OCI-M2 (cell line): ENCODE measurements around the gene LRRC7.

Source experiments
- DNase-seq: peaks from one replicate; lab custom pipeline; 2025; ENCODE audit not compliant: unreplicated experiment; lab: John Stamatoyannopoulos, UW

The LRRC7 gene

DNA sequence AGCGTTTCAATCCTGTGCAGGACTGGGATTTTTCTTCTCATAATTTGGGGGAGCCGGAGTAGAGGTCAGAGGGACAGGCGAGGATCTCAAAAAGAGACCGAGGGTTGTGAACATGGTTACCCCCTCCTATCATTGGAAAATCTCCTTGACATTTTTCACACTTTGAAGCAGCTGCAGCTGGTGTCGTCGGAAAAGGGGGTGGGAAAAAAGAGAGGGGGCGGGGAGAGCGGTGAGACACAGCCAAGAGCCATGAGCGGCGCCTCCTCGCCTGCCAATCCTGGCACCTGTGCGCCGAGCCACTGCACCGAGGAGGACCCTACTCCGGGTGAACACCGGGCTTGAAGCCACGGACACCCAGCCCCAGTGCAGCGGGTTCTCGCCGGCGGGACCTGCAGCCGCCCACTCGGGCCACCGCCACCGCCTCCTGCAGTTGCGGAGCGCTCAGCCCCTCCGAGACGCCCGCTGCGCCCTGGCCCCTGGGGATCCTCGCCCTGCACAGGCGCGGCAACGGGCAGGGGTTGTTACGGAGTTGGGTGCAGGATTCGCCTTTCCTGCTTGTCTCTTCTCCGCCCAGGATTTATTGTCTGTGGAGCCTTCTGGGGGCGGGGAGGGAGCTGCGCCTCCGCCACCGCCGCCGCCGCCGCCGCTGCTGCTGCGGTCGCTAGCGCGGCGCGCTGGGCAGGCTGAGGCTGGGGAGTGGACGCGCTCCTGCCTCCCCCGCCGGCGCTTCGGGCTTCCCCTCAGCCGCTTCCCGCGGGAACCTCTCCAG lies at the start of gene LRRC7:
Gene LRRC7, plus strand, starts transcription at position 271 of the 769 bp plus-strand sequence. CDS start 718 bp downstream, outside the sequence.
- no peak for DNase-seq

DNA sequence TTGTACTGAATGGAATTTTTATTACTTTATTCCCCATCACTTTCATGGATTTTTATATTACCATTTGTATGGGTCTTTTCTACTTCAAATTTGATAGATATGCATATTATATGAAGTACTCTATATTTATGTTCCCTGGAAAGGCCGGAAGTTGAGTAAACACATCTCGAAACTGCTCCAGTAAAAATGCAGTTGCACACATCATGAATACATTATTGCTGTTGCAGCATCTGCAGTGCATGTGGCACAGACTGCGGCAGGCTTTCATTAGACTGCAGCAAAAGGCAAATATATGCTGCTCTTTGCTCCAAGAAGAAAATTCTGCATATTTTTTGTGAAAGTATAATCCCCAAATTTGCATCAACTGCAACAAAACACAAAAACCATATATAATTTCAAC lies 48.7 kb upstream of the LRRC7 start:
- no peak for DNase-seq

DNA sequence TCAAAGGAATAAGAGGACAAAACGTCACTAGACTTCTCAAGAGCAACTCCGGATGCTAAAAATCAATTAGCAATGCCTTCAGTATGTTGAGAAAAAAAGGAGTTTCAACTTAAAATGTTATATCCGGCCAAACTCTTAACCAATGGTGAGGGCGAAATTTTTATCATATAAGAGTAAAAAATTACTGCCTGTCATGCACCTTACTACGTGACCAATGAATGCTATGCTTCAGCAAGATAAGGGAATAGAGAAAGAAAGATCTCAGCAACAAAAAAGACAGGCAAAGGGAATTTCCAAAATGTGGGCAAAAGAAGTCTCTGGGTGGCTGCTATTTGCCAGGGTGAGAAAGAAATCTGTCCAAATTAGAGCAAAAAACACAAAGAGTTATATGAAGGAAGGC lies 47.4 kb upstream of the LRRC7 start:
- no peak for DNase-seq

DNA sequence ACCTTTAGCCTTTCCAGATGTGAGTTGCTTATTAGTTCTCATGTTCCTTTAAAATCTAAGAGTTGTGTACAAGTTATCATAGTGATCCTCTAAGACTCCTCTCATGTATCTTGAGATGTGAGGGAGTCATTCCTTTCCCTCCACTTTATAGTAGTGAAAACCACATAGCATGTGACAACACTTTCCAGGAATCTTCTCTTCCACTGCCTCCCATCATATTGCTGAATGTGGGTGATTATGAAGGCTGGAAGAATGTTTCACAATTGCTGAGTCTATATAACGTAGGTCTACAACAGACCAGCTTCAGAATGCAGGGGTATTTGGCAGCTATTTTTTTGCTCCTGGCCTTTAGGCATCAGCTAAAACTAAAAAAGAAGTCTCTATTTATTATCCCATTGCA lies 44.7 kb upstream of the LRRC7 start:
- DNase-seq, result no peak

DNA sequence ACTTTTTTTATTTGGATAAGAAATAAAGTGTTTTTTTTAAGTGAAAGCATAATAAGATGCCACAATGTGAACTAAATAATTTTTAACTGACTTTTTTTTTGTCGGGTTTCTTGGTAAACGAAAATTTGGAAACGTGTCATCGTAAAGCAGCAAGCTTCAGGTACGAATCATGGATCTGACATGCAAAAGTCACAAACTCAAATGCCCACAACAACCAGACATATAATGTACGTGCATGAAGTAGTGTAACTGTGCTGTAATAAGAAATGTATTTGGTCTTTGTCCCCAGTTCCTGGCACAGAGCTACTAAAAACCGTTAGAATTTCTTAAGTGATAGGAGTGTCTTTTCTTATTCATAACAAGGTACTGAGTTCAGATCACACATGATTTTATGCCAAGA lies 44.3 kb upstream of the LRRC7 start:
- DNase-seq, result no peak

DNA sequence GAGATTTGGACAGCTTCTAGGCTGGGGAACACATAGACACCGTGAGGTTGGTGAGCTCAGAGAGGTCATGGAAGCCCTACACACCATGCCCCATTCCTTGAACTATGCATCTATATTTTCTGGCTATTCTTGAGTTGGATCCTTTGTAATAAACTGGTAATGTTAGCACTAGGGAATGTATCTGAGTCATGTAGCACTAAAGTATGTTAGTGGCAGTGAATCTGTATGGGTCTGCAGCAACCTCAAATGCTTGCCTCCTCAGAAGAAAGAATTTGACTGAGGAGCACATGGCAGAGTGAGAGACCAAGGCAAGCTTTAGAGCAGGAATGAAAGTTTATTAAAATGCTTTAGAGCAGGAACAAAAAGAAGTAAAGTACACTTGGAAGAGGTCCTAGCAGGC lies 43.7 kb upstream of the LRRC7 start:
- no peak for DNase-seq

DNA sequence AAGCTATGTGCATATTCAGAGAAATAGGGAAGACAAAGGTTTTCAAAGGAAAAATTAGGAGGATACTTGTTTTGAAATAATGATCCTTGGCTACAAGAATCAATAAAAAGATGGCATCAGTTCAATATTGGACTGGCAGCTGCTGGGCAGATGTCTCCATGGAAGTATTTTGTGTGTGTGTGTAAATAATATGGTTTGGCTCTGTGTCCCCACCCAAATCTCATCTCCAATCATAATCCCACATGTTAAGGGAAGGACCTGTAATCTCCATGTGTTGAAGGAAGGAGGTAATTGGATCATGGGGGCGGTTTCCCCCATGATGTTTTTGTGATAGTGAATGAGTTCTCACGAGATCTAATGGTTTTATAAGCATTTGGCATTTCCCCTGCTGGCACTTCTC lies 40.4 kb upstream of the LRRC7 start:
- no peak for DNase-seq

DNA sequence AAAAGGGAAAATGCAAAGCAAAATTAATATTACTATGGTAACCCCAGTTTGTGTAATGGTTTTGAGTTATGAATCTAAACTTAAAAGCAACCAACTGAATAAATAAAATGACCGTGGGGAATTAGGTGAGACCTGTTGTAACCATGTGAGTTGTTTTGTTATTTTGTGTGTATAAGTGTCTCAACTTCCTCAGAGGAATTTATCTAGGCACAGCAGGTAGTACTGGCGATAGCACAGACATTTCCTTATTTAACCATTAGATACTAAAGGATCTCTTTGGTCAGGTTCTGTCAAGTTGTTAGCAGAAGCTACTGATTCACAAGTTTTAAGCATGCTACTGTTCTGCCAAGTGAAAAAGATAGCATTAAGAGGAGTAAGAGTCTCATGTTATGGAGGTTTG lies 39.3 kb upstream of the LRRC7 start:
- DNase-seq, result no peak

DNA sequence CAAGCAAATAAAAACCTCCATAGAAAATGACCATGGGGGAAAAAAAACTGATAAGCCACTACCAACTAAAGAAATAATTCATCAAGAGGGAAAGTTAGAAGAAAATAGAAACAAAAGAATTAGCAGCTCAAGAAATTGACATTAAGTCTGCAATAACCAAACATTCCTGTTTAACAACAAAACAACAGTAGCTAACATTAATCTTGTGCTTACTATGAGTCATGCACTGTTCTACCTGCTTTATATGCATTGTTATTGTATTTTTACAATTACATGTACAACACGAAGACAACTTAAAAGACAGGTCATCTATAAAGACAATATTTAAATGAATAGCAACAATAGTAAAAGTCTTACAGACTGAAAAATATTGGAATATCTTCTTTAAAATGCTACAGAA lies 34.4 kb upstream of the LRRC7 start:
- DNase-seq, result no peak

DNA sequence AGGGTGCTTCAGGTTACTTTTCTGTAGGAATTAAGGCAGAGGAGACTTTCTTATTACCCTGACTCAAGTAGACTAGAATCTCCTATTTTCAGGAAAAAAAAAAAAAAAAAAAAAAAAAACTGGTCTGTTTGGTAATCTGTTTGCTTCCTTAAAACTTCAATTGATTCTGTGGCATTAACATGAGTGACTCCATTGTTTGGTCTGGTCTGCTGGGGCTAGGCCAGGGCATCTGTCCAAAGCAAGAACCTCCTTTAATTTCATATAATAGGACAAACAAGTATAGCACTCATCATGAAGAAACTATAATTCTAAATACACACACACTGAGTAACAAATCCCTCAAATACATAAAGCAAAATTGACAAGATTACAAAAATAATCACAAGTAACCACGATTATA lies 32.9 kb upstream of the LRRC7 start:
- DNase-seq, result no peak

DNA sequence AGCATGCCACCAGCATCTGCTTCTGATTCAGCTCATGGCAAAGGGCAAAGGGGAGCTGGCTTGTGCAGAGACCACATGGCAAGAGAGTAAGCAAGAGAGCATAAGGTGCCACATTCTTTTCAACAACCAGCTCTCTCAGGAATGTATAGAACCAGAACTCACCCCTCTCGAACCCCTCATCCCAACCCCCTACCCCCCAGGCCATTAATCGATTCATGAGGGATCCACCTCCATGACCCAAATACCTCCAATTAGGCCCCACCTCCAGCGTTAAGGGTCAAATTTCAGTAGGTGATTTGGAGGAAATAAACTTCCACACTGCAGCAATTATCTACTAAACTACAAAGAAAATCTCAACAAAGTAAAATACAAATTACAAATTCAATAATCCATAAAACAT lies 32.2 kb upstream of the LRRC7 start:
- DNase-seq, result no peak

DNA sequence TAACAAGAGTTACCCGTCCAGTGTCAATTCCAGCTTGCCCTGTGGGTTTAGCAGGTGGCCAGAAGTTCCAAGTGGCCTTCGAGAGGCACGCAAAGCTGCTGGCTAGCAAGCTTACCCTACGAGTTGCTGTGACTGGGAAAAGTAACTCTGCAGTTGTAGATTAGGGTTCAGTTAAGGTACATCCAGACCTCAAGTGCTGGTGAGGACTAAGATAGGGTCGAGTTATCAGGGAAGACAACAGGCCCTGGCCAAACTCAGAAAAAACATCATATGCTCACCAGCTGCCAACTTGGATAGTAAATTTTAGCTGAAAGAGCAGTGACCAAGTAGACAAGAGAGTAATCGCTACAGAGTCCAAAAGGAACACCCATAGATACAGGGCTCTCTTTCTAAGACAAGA lies 27.7 kb upstream of the LRRC7 start:
- DNase-seq, result peak; percentile 52

DNA sequence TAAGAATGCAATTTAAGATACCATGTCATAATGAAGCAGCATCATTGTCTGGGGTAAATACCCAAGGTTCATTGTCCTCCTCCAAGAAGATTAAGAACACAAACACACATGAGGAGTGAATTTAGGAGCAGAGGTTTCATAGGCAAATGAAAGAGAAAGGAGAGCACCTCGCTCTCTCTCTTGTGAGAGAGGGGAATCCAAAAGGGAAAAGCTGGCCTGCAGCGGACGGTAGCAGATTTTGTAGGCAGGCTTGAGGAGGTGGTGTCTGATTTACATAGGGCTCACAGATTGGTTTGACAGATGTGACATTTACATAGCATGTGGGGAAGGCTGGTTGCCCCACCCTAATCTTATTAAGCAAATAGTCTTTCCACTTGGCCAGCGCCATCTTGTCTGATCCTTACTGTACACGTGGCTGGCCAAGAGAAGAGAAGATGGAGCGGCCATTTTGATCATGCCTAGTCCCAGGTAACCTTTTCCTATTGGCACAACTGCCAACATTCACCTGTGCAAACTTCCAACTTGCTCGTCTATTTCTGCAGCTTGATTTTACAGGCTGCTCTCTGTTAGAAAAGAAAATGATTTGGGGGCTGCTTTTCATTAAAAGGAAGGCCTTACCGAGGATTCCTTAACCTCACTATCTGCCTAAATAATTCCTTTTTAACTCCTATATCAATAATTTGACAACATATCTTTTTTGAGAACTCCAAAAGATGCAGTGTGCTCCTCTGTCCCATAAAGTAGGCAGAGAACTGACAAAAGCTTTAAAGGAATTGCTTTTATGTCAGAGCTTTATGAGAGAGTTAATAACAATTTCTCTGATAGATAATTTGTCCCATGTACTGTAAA lies 16.0 kb upstream of the LRRC7 start:
- DNase-seq, result no peak

DNA sequence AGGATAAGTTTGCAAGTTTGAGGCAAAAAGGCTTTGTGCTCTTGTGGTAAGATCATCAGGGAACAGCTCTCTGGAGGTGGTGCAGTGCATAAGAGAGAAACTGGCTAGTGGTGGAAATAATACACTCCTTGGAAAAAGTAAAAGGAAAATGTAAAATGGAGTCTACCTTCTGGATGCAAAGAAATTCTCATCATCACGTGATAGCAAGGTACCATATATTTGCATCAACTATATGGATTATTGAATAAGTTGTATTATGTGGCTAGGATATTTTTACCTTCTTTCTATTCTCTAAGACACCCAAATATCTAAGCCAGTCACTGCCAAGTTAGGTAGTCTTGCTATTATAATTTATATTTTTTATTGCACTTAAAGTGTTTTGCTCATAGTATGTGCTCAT lies 14.0 kb upstream of the LRRC7 start:
- DNase-seq, result no peak

DNA sequence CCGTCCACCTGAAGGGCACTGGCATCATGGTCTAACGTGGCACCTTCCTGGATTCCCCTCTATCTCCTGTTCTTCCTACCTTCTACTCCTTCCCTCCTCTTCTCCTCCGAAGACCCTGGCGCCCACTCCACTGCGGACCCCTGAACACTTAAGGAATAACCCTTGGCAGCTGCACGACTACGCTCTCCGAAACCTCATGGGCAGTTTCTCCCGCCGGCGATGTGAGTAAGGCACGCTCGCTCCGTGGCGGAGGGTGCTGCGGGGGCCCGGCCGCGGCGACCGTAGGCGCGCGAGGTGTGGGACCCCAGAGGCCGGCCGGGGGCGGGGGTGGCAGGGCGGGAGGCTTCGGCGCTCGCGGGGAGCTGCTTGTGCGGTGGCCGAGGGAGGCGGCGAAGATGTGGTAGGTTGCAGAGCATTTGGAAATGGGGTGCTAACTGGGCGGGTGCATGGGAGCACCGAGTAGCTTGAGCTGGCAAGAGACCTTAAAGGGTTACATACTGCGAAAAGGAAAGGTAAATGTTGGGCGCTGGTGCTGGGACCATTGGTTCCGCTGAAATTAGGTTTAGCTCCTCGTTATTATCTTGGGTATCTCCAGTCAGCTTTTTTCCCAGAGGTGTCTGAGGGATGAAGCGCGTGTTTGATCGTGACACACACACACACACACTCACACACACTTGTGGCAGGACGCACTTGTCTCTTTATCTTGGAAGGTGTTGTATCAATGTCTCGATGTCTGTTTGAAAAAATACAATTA lies 876 bp downstream of the LRRC7 start:
- DNase-seq, result no peak

DNA sequence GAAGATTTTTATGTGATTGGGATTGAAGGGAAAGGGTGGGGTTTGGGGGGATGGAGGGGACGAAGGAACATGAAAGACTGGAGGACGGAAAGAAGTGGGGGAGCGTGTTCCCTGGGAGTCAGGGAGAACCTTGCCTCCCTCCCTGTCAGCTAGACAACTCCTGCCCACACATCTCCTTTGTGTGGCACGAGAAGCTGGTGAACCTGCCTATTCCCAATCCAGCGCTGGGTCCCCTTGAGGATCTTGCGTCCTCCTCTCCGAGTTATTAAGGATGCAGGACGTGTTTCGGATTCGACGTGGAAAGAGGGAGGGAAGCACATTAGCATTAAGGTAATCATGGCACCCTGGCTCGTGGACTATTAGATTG lies 1.4 kb downstream of the LRRC7 start:
- no peak for DNase-seq

DNA sequence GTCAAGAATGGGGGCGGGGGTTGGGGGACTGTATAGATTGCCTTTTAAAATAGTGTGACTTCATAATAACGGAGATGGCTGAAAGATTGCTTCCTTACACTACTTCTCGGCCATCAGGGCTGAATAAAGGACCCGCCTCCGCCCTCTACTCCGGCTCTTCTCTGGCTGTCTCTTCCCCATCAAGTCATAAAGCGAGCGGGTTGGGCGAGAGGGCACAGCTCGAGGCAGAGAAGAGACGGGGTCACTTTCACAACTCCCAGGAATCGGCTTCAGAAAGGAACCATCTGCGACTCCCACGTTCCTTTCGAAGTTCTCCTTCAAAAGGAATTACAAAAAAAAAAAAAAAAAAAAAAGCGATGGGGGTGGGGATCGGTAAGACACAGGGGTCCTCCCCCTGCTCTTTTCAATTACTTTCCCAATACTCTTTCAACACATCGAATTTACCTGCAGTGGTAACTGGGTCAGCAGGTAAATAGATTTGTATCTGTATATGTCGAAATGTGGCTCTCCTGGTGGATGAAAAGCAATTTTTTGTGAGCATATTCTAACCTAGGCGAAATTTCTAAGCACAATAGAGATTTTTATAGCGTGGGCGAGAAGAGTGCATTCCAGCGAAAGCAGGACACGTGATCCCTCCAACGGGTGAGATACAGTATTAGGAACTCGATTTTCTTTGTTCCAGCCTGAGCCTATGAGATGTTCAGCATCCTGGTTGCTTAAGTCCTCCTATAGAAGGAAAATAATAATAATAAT lies 2.0 kb downstream of the LRRC7 start:
- no peak for DNase-seq

DNA sequence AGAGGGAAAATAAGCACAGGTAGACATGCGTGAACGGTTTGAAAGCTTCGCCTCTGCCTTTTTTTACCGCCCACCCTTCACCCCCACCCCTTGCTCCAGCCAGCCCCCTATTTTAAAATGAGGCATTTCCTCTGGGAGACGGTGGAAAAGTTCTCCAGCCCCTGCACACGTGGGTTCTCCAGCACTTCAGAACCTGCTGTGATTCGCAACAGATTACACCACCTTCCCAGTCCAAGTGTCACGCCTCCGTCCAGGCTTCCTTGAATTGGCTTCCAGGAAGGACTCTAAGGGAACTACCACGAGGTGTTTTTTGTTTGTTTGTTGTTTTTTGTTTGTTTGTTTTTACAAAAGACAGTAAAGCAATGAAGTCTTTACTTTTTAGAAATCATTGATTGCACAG lies 2.6 kb downstream of the LRRC7 start:
- no peak for DNase-seq

DNA sequence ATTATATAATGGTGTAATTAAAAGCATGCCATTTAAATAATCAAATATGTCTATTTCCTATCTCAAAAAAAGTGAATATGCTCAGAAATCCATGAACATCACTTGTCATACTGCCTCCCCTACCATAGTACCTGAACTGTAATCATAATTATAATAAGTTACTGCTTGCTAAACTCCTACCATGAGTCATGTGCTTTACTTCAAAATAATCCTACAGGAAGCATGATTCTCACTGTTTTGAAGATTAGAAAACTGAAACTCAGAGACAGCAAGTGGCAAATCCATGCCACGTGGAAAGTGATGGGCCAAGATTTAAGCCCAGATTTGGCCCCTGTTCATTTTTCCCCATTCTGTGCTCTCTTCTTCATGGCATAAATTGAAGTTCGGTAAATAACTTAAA lies 5.2 kb downstream of the LRRC7 start:
- no peak for DNase-seq

DNA sequence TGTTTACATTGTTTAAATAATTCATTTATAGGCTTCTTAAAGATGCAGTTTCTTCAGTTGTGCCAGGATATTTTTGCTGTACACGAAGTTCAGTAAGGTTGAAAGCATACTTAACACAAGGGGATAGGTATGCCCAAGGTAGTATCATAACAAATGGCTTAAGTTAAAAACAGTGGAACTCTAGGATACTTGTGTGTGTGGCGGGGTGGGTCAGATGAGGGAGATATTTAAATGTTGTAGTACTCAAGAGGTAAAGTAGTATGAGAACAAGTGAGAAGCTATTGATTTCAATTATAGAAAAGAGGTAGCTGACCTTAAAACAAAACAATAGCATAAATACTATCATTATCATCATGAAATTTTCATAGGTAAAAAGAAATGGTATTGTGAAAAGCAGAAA lies 6.2 kb downstream of the LRRC7 start:
- DNase-seq, result no peak

DNA sequence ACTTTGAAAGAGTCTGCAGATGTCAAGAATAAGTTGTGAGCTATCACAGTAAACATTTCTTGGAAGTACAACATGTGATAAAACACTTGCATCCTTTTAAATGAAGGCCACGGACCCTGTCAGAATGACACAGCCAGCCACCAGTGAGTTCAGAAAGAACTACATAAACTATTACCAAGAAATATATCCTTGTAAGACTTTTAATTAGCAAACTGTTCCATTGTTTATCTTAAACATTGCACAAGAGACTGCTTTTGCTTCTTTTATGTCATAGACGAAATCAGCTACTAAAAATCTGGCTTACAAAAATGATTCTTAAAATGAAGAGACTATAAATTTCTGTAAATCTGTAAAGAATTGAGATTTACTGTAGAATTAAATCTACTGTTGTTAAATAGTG lies 17.9 kb downstream of the LRRC7 start:
- DNase-seq, result no peak
